Astrocyte of the cerebellum (primary cell): ENCODE measurements around the gene TIGAR.

Experiments used
- DNase-seq: peaks from one replicate; pipeline ENCODE4 v3.0.0-alpha.2; 2011; ENCODE audit warnings: low read depth
- H3K4me3 ChIP-seq: 2 replicates; pipeline ENCODE4 v1.5.1; 2011; ENCODE audit warnings: mild to moderate bottlenecking, low read depth, low read length, moderate library complexity
- CTCF ChIP-seq: IDR thresholded peaks from 2 replicates; pipeline ENCODE4 v1.5.1; 2012; ENCODE audit warnings: low read length, low read depth, moderate library complexity, mild to moderate bottlenecking; ENCODE audit errors: missing control alignments
- in situ Hi-C: cut with HindIII; loops from 2 replicates; pipeline ENCODE4 v1.10.0; 2017; ENCODE audit warnings: low sequenced_read_pairs

TIGAR gene

GRCh38 chr12:4392223-4392742 is 71.3 kb downstream of the TIGAR start:
- DNase-seq: no peak
- in situ Hi-C loops: no loop called here
- no peak for TF ChIP-seq CTCF
- no peak overlapping the region for H3K4me3 ChIP-seq

GRCh38 chr12:4393211-4393610 is 72.2 kb downstream of the TIGAR start:
- in situ Hi-C loops: no loop called here
- TF ChIP-seq CTCF: no peak
- DNase-seq: no peak
- no peak overlapping the region for H3K4me3 ChIP-seq

GRCh38 chr12:4395818-4396217 is 74.8 kb downstream of the TIGAR start:
- H3K4me3 ChIP-seq: no peak overlapping the region
- no peak for DNase-seq
- no peak for TF ChIP-seq CTCF
- in situ Hi-C loops: no loop called here

- no peak for TF ChIP-seq CTCF
- in situ Hi-C loops: loop anchor here (5.0 kb wide), 1 partner anchor 34 kb away; no protein-coding TSS in a partner anchor
- no peak for DNase-seq
- H3K4me3 ChIP-seq: no peak overlapping the region
Observed at GRCh38 chr12:4401117-4401516, 80.1 kb downstream of the TIGAR start.

- DNase-seq: no peak
- in situ Hi-C loops: loop anchor here (5.0 kb wide), 1 partner anchor 36 kb away; no protein-coding TSS in a partner anchor
Observed at GRCh38 chr12:4402996-4403395, 82.0 kb downstream of the TIGAR start.

More at GRCh38 chr12:4402996-4403395, 82.0 kb downstream of the TIGAR start:
- TF ChIP-seq CTCF: no peak
- no peak overlapping the region for H3K4me3 ChIP-seq
